ENCODE measurements around the gene HNRNPR.
A peak's percentile ranks its signal among the peaks of the same experiment; 100 is the strongest.

Gene HNRNPR

GRCh38 chr1:23369335-23370013 is 25.4 kb upstream of the HNRNPR start, which contains the start of gene ZNF436:
Gene ZNF436 (minus strand): TSS chr1:23369836. CDS start chr1:23368005, 1,831 bp downstream.
- no peak for DNase-seq (ENCODE audit: low read depth in 2 of 2)

GRCh38 chr1:23368562-23369334 is 24.7 kb upstream of the HNRNPR start:
- peak; percentile 81 to 87 for DNase-seq (ENCODE audit: low read depth in 2 of 2)

GRCh38 chr1:23367791-23368561 is 23.9 kb upstream of the HNRNPR start:
- DNase-seq (ENCODE audit: low read depth in 2 of 2): peak; percentile 97 to 98

- no peak for DNase-seq (ENCODE audit: low read depth in 2 of 2)
Measured at GRCh38 chr1:23367451-23367790, 23.3 kb upstream of the HNRNPR start.

- no peak for DNase-seq (ENCODE audit: low read depth in 2 of 2)
Measured at GRCh38 chr1:23366598-23366997, 22.5 kb upstream of the HNRNPR start.

- DNase-seq (ENCODE audit: low read depth in 2 of 2): no peak
Measured at GRCh38 chr1:23366146-23366545, 22.1 kb upstream of the HNRNPR start.

GRCh38 chr1:23362218-23362713 is 18.2 kb upstream of the HNRNPR start:
- DNase-seq (ENCODE audit: low read depth in 2 of 2): no peak

- DNase-seq (ENCODE audit: low read depth in 2 of 2): no peak
Measured at GRCh38 chr1:23358310-23358875, 14.3 kb upstream of the HNRNPR start.

GRCh38 chr1:23357138-23357908 is 13.2 kb upstream of the HNRNPR start:
- no peak for DNase-seq (ENCODE audit: low read depth in 2 of 2)

GRCh38 chr1:23356471-23357137 is 12.5 kb upstream of the HNRNPR start:
- DNase-seq (ENCODE audit: low read depth in 2 of 2): no peak

GRCh38 chr1:23354245-23354644 is 10.2 kb upstream of the HNRNPR start:
- DNase-seq (ENCODE audit: low read depth in 2 of 2): no peak

- DNase-seq (ENCODE audit: low read depth in 2 of 2): no peak
Measured at GRCh38 chr1:23352096-23352695, 8.1 kb upstream of the HNRNPR start.

- no peak for DNase-seq (ENCODE audit: low read depth in 2 of 2)
Measured at GRCh38 chr1:23345920-23346319, 1.8 kb upstream of the HNRNPR start.

GRCh38 chr1:23344987-23345472 is 946 bp upstream of the HNRNPR start:
- DNase-seq (ENCODE audit: low read depth in 2 of 2): no peak

- peak; percentile 38 to 53 for DNase-seq (ENCODE audit: low read depth in 2 of 2)
Measured at GRCh38 chr1:23343221-23344110, 618 bp downstream of the HNRNPR start.

GRCh38 chr1:23341931-23342692 is 2.0 kb downstream of the HNRNPR start:
- no peak for DNase-seq (ENCODE audit: low read depth in 2 of 2)

- no peak for DNase-seq (ENCODE audit: low read depth in 2 of 2)
Measured at GRCh38 chr1:23339632-23340031, 4.5 kb downstream of the HNRNPR start.

GRCh38 chr1:23337869-23338268 is 6.2 kb downstream of the HNRNPR start:
- DNase-seq (ENCODE audit: low read depth in 2 of 2): no peak

All from stimulated activated CD4-positive, alpha-beta T cell treated with anti-CD3 and anti-CD28 coated beads, Interleukin-15, amount 100 ng/mL, for 48 hours (primary cell).